GM12865 (cell line): Measurements from ENCODE around the gene LPP.

Experiments used
- DNase-seq: peaks from one replicate; pipeline ENCODE4 v3.0.0; 2010; ENCODE audit warnings: low read depth
- H3K4me3 ChIP-seq: 2 replicates; pipeline ENCODE4 v1.5.1; 2011; ENCODE audit warnings: mild to moderate bottlenecking, low read depth, low read length, control low read depth
- CTCF ChIP-seq: IDR thresholded peaks from 2 replicates; pipeline ENCODE4 v1.5.1; 2011; ENCODE audit warnings: low read length, control low read depth, low read depth, inconsistent platforms; ENCODE audit not compliant: insufficient read depth; ENCODE audit errors: missing control alignments

The LPP gene

GRCh38 chr3:188740010-188740409, 586.1 kb downstream of the LPP start:
- no peak for DNase-seq
- H3K4me3 ChIP-seq: no peak overlapping the region
- no peak for TF ChIP-seq CTCF

- TF ChIP-seq CTCF: no peak
- no peak for DNase-seq
- H3K4me3 ChIP-seq: no peak overlapping the region
These were observed 589.0 kb downstream of the LPP start for GRCh38 chr3:188742755-188743550.

GRCh38 chr3:188744166-188744565, 590.2 kb downstream of the LPP start:
- no peak overlapping the region for H3K4me3 ChIP-seq
- no peak for TF ChIP-seq CTCF
- DNase-seq: no peak

- no peak for TF ChIP-seq CTCF
- no peak overlapping the region for H3K4me3 ChIP-seq
- DNase-seq: no peak
These were observed 591.1 kb downstream of the LPP start for GRCh38 chr3:188745031-188745430.

GRCh38 chr3:188746291-188746783, 592.4 kb downstream of the LPP start:
- DNase-seq: no peak
- TF ChIP-seq CTCF: no peak
- no peak overlapping the region for H3K4me3 ChIP-seq

GRCh38 chr3:188747489-188747888, 593.5 kb downstream of the LPP start:
- H3K4me3 ChIP-seq: no peak overlapping the region
- DNase-seq: no peak
- TF ChIP-seq CTCF: no peak
